GM12801 (cell line): Measurements from ENCODE around the gene SAXO1.

Experiments used
- CTCF ChIP-seq: IDR thresholded peaks from one replicate; pipeline ENCODE4 v1.5.1; 2011; ENCODE audit warnings: control low read depth; ENCODE audit not compliant: insufficient read length; ENCODE audit errors: extremely low read depth

Gene SAXO1

GRCh38 chr9:19033015-19033414 is at the start of gene SAXO1:
TSS of gene SAXO1 (minus strand) at chr9:19033209. CDS start at chr9:19032908, 301 bp downstream.
- TF ChIP-seq CTCF, result no peak

- TF ChIP-seq CTCF, result no peak
Measured at GRCh38 chr9:19074836-19075235, 41.8 kb upstream of the SAXO1 start.

- no peak for TF ChIP-seq CTCF
Measured at GRCh38 chr9:19074229-19074628, 41.2 kb upstream of the SAXO1 start.

DNA sequence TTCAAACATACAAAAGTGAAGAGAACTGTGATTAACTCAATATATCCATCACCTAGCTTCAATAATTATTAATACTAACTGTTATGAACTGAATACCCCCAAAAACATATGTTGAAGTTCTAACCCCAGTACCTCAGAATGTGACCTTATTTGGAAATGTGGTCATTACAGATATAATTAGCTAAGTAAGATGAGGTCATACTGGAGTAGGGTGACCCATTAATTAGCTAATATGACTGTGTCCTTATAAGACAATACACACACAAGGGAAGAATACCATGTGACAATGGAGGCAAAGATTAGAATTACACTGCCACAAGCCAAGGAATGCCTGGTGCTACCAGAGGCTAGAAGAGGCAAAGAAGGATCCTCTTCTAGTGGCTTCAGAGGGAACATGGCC is 24.0 kb upstream of the SAXO1 start:
- TF ChIP-seq CTCF, result no peak

DNA sequence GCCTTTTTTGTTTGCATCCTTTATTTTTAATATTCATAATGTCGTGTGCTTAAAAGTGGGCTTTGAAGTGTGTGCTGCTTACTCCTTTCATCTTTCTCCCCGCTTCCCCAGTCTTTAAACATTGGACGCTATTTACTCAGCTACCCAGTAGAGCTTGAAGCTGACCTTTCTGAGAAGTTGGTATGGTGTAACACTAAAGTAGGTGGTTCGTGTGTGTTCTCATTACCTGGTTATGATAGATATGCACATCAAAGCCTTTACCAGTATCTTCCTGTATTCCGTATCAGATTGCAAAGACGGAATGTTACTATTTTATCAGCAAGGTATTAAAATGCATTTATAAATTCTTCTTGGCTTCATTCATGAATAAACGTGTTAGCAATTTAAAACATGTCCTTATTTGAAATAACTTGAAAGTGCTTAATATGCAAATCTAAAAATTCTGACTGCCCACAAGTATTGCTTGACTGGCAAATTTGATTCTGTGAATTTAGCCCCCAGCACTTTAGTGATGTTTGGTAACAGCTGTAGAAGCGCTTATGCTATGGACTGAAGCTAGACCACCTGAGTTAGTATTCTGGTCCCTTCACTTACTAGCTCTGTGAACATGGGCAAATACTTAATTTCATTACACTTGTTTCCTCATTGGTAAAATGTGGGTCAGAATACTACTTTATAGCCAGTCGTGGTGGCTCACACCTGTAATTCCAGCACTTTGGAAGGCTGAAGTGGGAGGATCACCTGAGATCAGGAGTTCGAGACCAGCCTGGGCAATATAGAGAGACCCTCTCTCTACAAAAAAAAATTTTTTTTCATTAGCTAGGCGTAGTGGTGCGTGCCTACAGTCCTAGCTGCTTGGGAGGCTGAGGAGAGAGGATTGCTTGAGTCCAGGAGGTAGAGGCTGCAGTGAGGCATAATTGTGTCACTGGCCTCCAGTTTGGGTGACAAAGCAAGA is 17.9 kb upstream of the SAXO1 start:
- no peak for TF ChIP-seq CTCF

GRCh38 chr9:19049917-19050636 is 17.1 kb upstream of the SAXO1 start:
- no peak for TF ChIP-seq CTCF

DNA sequence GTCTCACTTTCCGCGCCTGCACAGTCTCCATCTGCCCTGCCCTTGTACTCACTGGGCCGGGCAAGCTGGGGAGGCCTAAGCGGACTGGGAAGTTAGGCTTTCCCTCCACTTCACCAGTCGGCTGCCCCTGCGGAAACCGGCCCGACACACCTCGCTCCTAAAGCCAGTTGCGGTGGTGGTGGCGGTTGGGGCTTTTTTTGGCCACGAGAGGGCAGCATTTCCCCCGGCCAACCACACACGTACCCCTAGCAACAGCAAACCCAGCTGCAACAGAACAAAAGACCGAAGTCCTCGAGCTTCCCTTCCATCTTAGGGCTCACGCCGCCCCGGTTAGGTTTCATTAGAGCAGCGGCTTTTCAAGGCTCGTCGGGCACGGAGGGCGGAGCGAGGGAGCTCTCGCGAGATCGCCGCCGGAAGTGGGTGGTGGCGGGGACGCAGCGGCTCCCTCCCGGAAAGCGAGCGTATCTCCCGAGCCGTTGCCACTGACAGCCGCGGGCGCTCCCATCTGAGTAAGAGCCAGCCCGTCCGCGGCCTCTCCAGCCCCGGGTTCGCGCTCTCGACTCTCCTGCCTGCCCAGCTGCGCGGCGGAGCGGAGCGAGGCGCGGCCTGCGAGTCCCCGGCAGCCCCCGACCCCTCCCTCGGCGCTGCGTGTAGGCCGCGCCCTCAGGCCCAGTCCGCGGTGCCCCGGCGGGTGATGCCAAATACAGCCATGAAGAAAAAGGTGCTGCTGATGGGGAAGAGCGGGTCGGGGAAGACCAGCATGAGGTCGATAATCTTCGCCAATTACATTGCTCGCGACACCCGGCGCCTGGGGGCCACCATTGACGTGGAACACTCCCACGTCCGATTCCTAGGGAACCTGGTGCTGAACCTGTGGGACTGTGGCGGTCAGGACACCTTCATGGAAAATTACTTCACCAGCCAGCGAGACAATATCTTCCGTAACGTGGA is 16.2 kb upstream of the SAXO1 start, which contains the start of gene RRAGA:
Gene RRAGA, plus strand, starts transcription at position 462 of the 951 bp plus-strand sequence. Its CDS starts 233 bp downstream, at position 695.
- no peak for TF ChIP-seq CTCF
